SK-N-SH treated with all-trans-retinoic acid at 6 μM for 48 hours (cell line): ENCODE results near the gene TEC.

Experiments used
- ATAC-seq: fragments of 200-7000 bp; cut with Tn5 transposase; 3 replicates; pipeline ENCODE4 v1.9.1; 2020; ENCODE audit warnings: mild to moderate bottlenecking, moderate library complexity
- ARNTL ChIP-seq: fragments of 450-650 bp; formaldehyde crosslinking; IDR thresholded peaks from 2 replicates; pipeline ENCODE4 v1.5.0; 2020; ENCODE audit warnings: low read depth, mild to moderate bottlenecking, moderate library complexity, borderline replicate concordance
- BACH2 ChIP-seq: fragments of 250-450 bp; sonication (Bioruptor Pico); IDR thresholded peaks from 2 replicates; pipeline ENCODE4 v1.9.0; 2021; ENCODE audit warnings: mild to moderate bottlenecking, borderline replicate concordance
- CSDC2 ChIP-seq: fragments of 250-450 bp; sonication (Bioruptor Pico); IDR thresholded peaks from 2 replicates; pipeline ENCODE4 v1.5.0; 2020; ENCODE audit warnings: mild to moderate bottlenecking, moderate library complexity
- CSRNP3 ChIP-seq: fragments of 250-450 bp; sonication (Bioruptor Pico); IDR thresholded peaks from 2 replicates; pipeline ENCODE4 v1.5.1; 2021; ENCODE audit warnings: mild to moderate bottlenecking, moderate library complexity
- OSR1 ChIP-seq: fragments of 250-450 bp; sonication (Bioruptor Pico); IDR thresholded peaks from 2 replicates; pipeline ENCODE4 v1.8.0; 2022; ENCODE audit warnings: moderate library complexity, mild to moderate bottlenecking, inconsistent platforms
- POU6F1 ChIP-seq: fragments of 250-450 bp; sonication (Bioruptor Pico); IDR thresholded peaks from 2 replicates; pipeline ENCODE4 v1.8.0; 2021; ENCODE audit warnings: low read depth, mild to moderate bottlenecking, moderate library complexity, borderline replicate concordance
- RARB ChIP-seq: fragments of 250-450 bp; sonication (Bioruptor Pico); IDR thresholded peaks from 2 replicates; pipeline ENCODE4 v1.8.0; 2021; ENCODE audit warnings: mild to moderate bottlenecking, moderate library complexity
- SNAI2 ChIP-seq: fragments of 250-450 bp; sonication (Bioruptor Pico); IDR thresholded peaks from 2 replicates; pipeline ENCODE4 v1.5.0; 2020; ENCODE audit warnings: mild to moderate bottlenecking, moderate library complexity
- TCF4 ChIP-seq: fragments of 250-450 bp; sonication (Bioruptor Pico); IDR thresholded peaks from 2 replicates; pipeline ENCODE4 v1.8.0; 2021; ENCODE audit warnings: mild to moderate bottlenecking, moderate library complexity, borderline replicate concordance
- TOX ChIP-seq: fragments of 250-450 bp; sonication (Bioruptor Pico); IDR thresholded peaks from 2 replicates; pipeline ENCODE4 v1.8.0; 2021; ENCODE audit warnings: mild to moderate bottlenecking, moderate library complexity, borderline replicate concordance
- ZC3H10 ChIP-seq: fragments of 250-450 bp; sonication (Bioruptor Pico); IDR thresholded peaks from 2 replicates; pipeline ENCODE4 v1.5.1; 2021; ENCODE audit warnings: mild to moderate bottlenecking, moderate library complexity
- ZFP3 ChIP-seq: fragments of 250-450 bp; sonication (Bioruptor Pico); IDR thresholded peaks from 2 replicates; pipeline ENCODE4 v1.5.0; 2020; ENCODE audit warnings: mild to moderate bottlenecking, moderate library complexity
- ZFP30 ChIP-seq: fragments of 450-650 bp; formaldehyde crosslinking; IDR thresholded peaks from 2 replicates; pipeline ENCODE4 v1.5.0; 2022; ENCODE audit warnings: mild to moderate bottlenecking, moderate library complexity
- ZNF565 ChIP-seq: fragments of 450-650 bp; formaldehyde crosslinking; conservative IDR thresholded peaks from 2 replicates; pipeline ENCODE4 v1.5.0; 2020; ENCODE audit warnings: low read depth, mild to moderate bottlenecking, moderate library complexity
- ZNF70 ChIP-seq: fragments of 450-650 bp; formaldehyde crosslinking; IDR thresholded peaks from 2 replicates; pipeline ENCODE4 v1.5.0; 2020; ENCODE audit warnings: mild to moderate bottlenecking, moderate library complexity
- TF ChIP-seq, protein P1 (sequence below): fragments of 250-450 bp; sonication (Bioruptor Pico); IDR thresholded peaks from 2 replicates; pipeline ENCODE4 v1.8.0; 2020; ENCODE audit warnings: mild to moderate bottlenecking, moderate library complexity, borderline replicate concordance
- TF ChIP-seq, protein P2 (sequence below): fragments of 250-450 bp; sonication (Bioruptor Pico); IDR thresholded peaks from 2 replicates; pipeline ENCODE4 v1.5.0; 2020; ENCODE audit warnings: mild to moderate bottlenecking, moderate library complexity

Gene TEC

GRCh38 chr4:48255959-48256342 lies 13.7 kb downstream of the TEC start (continued):
- no peak for TF ChIP-seq POU6F1 (CRISPR knock-in tag)

DNA sequence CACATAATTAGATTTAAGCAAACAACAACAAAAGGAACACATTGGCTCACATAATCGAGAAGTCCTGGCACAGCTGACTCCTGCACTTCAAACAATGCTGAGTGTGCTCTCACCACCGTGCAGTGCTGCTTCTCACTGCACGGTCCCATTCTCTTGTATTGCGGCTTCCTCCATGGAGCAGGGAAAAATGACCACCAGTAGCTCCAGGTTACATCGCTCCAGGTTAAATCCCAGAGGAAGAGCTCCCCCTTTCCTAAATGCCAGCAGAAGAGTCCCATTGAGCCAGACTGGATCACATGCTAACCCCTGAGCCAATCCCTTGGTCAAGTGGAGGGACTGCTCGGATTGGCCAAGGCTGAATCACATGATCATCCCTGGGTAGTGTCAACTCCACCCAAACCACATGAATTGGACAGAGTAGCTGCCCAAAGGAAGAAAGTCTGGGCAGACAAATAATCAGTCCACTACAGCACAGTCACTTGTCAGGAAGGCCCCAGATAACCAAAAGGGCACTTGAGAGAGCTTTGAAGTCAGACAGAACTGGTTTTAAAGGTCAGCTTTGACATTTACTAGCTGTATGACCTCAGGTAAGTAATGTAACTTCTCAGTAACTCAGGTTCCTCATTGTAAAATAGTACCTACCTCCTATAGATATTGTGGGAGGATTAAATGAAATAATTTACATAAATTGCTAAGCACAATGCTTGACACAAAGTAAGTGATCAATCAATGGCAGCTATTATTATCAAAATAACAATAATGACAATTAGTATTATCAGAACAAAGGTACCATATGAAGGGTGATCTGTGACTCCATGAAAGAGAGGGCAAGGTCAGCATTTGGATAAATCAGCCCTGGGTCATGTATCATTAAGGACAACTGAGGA lies 14.3 kb downstream of the TEC start:
- TF ChIP-seq RARB (CRISPR knock-in tag) (no peak), CSDC2 (CRISPR knock-in tag) (no peak), ZFP3 (no peak), TCF4 (CRISPR knock-in tag) (no peak), OSR1 (CRISPR knock-in tag) (no peak), ARNTL (CRISPR knock-in tag) (no peak), ZFP30 (CRISPR knock-in tag) (no peak), CSRNP3 (no peak), SNAI2 (no peak), ZNF565 (CRISPR knock-in tag) (no peak), BACH2 (CRISPR knock-in tag) (no peak), ZC3H10 (CRISPR knock-in tag) (no peak), POU6F1 (CRISPR knock-in tag) (no peak)
- TF ChIP-seq, protein P1, sequence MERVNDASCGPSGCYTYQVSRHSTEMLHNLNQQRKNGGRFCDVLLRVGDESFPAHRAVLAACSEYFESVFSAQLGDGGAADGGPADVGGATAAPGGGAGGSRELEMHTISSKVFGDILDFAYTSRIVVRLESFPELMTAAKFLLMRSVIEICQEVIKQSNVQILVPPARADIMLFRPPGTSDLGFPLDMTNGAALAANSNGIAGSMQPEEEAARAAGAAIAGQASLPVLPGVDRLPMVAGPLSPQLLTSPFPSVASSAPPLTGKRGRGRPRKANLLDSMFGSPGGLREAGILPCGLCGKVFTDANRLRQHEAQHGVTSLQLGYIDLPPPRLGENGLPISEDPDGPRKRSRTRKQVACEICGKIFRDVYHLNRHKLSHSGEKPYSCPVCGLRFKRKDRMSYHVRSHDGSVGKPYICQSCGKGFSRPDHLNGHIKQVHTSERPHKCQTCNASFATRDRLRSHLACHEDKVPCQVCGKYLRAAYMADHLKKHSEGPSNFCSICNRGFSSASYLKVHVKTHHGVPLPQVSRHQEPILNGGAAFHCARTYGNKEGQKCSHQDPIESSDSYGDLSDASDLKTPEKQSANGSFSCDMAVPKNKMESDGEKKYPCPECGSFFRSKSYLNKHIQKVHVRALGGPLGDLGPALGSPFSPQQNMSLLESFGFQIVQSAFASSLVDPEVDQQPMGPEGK: no peak
- TF ChIP-seq, protein P2, sequence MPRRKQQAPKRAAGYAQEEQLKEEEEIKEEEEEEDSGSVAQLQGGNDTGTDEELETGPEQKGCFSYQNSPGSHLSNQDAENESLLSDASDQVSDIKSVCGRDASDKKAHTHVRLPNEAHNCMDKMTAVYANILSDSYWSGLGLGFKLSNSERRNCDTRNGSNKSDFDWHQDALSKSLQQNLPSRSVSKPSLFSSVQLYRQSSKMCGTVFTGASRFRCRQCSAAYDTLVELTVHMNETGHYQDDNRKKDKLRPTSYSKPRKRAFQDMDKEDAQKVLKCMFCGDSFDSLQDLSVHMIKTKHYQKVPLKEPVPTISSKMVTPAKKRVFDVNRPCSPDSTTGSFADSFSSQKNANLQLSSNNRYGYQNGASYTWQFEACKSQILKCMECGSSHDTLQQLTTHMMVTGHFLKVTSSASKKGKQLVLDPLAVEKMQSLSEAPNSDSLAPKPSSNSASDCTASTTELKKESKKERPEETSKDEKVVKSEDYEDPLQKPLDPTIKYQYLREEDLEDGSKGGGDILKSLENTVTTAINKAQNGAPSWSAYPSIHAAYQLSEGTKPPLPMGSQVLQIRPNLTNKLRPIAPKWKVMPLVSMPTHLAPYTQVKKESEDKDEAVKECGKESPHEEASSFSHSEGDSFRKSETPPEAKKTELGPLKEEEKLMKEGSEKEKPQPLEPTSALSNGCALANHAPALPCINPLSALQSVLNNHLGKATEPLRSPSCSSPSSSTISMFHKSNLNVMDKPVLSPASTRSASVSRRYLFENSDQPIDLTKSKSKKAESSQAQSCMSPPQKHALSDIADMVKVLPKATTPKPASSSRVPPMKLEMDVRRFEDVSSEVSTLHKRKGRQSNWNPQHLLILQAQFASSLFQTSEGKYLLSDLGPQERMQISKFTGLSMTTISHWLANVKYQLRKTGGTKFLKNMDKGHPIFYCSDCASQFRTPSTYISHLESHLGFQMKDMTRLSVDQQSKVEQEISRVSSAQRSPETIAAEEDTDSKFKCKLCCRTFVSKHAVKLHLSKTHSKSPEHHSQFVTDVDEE (CRISPR knock-in tag): no peak
- ATAC-seq: peak; percentile 11; the same call in 2 of the 3 replicates

DNA sequence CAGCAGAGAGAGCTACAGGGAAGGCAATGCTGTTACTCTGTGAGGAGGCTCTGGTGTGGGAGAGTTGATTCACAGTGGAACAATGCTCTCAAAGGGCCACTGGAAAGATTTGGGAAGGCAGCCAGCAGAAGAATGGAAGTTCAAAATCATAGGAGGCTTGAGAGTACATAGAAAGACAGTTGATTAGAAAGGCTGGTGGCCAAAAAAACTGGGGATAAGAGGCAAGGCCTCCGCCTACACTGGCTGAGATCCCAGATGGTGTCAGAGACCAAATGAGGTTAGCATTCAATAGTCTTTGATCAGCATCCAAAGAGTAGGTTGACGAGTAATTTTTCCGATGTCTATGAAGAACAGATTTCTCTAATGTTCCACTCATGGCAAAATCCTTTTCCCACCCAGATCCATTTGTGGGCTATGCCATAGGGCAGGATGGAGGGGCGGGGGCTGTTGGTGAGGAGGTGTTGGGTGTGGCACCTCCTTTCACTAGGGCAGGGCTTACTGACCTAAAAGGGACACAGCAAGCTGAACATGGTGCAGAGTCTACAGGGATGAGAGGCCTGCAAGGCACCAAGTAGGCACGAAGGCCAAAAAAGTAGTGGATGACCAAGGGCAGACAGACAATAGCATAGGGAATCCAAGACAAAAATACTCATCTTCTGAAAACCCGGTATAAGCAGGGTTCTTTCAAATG lies 15.1 kb downstream of the TEC start:
- TF ChIP-seq ZFP30 (CRISPR knock-in tag): no peak
- no peak for TF ChIP-seq OSR1 (CRISPR knock-in tag)
- TF ChIP-seq TOX (CRISPR knock-in tag): no peak
- TF ChIP-seq ZNF565 (CRISPR knock-in tag): no peak
- no peak for TF ChIP-seq TCF4 (CRISPR knock-in tag)
- TF ChIP-seq CSRNP3: no peak
- no peak for TF ChIP-seq ZNF70 (CRISPR knock-in tag)
- no peak for TF ChIP-seq POU6F1 (CRISPR knock-in tag)
- TF ChIP-seq, all 23 proteins: peak for 0
- ATAC-seq: peak; percentile 96
